HG03521 (cell line): Measurements from ENCODE around the gene PLEKHM1.
A peak's percentile ranks its signal among the peaks of the same experiment; 100 is the strongest.
"Not testable (repeated sequence)": the region's sequence is repeated elsewhere in the genome, so short reads cannot be mapped to it uniquely, and the experiment has no call there.

Experiments used
- ATAC-seq: cut with Tn5 transposase; IDR thresholded peaks from one replicate; pipeline ENCODE4 v1.9.1; 2021; ENCODE audit warnings: mild to moderate bottlenecking, moderate library complexity; ENCODE audit not compliant: unreplicated experiment

The PLEKHM1 gene

GRCh38 chr17:45443371-45444260 lies 46.9 kb downstream of the PLEKHM1 start:
- not testable (repeated sequence) for ATAC-seq

GRCh38 chr17:45441526-45442310 lies 48.8 kb downstream of the PLEKHM1 start:
- ATAC-seq: no peak

GRCh38 chr17:45440839-45441515 lies 49.5 kb downstream of the PLEKHM1 start:
- ATAC-seq: peak; percentile 64

GRCh38 chr17:45440161-45440778 lies 50.3 kb downstream of the PLEKHM1 start:
- ATAC-seq: no peak

GRCh38 chr17:45438931-45439610 lies 51.5 kb downstream of the PLEKHM1 start:
- no peak for ATAC-seq

- no peak for ATAC-seq
These were observed 52.8 kb downstream of the PLEKHM1 start for GRCh38 chr17:45437465-45438283.

- no peak for ATAC-seq
These were observed 53.7 kb downstream of the PLEKHM1 start for GRCh38 chr17:45436625-45437464.

GRCh38 chr17:45436161-45436560 lies 54.4 kb downstream of the PLEKHM1 start:
- no peak for ATAC-seq

GRCh38 chr17:45435481-45435880 lies 55.0 kb downstream of the PLEKHM1 start:
- no peak for ATAC-seq

GRCh38 chr17:45433159-45433535 lies 57.4 kb downstream of the PLEKHM1 start:
- ATAC-seq: no peak

- ATAC-seq: no peak
These were observed 57.9 kb downstream of the PLEKHM1 start, which contains the start of gene ARHGAP27 for GRCh38 chr17:45432405-45433158. TSS of gene ARHGAP27 (minus strand) at chr17:45432870. CDS start at chr17:45430279, 2,591 bp downstream.

GRCh38 chr17:45431531-45432404 lies 58.8 kb downstream of the PLEKHM1 start:
- ATAC-seq: peak; percentile 47

GRCh38 chr17:45430738-45431530 lies 59.6 kb downstream of the PLEKHM1 start:
- ATAC-seq: peak; percentile 21

GRCh38 chr17:45430006-45430737 lies 60.3 kb downstream of the PLEKHM1 start:
- ATAC-seq: no peak

GRCh38 chr17:45429339-45430005 lies 61.0 kb downstream of the PLEKHM1 start:
- ATAC-seq: no peak
